Caco-2 (cell line): Measurements from ENCODE around the gene SKAP2. TPM values are rescaled to one million over a fixed set of nuclear protein-coding genes. Genes with fewer than 3 reads are reported as not detected.

Source experiments
- BruUV-seq: library from RNA; stranded (reverse); fragments of 400-500 nt; replicated peaks from 2 replicates; lab custom pipeline; 2021; lab: Mats Ljungman, UMichigan
- CTCF ChIA-PET: fragments of 300-600 bp; sonication (Branson Sonifier 250); formaldehyde crosslinking; loops from one replicate; lab custom pipeline; 2022; ENCODE audit warnings: antibody characterized with exemption; lab: Charles Lee
- POLR2A ChIA-PET: fragments of 300-600 bp; sonication (Branson Sonifier 250); formaldehyde crosslinking; loops from one replicate; lab custom pipeline; 2022; ENCODE audit warnings: antibody characterized with exemption; lab: Charles Lee
- DNase-seq, 2 experiments: peaks; one replicate each; pipeline versions ENCODE4 v3.0.0 to v3.0.0-alpha.2; 2020 to 2022
- H3K27me3 ChIP-seq: replicated peaks from 2 replicates; pipeline ENCODE4 v1.6.0; 2011; ENCODE audit warnings: low read length; ENCODE audit not compliant: control insufficient read depth, insufficient read depth
- H3K36me3 ChIP-seq: 2 replicates; pipeline ENCODE4 v1.5.1; 2011; ENCODE audit warnings: low read length; ENCODE audit not compliant: control insufficient read depth, insufficient read depth
- H3K4me1 ChIP-seq: fragments of 250-450 bp; sonication (Bioruptor Pico); 2 replicates; pipeline ENCODE4 v1.5.1; 2020; ENCODE audit warnings: mild to moderate bottlenecking
- H3K4me3 ChIP-seq: 2 replicates; pipeline ENCODE4 v1.5.1; 2011; ENCODE audit warnings: low read depth, mild to moderate bottlenecking, control low read depth, low read length
- H3K9me3 ChIP-seq: fragments of 250-450 bp; sonication (Bioruptor Pico); 2 replicates; pipeline ENCODE4 v1.5.1; 2020; ENCODE audit warnings: mild to moderate bottlenecking, moderate library complexity
- H3K27ac Mint-ChIP-seq: one replicate; pipeline ENCODE4 v1.8.0; 2022; ENCODE audit warnings: mixed read lengths; ENCODE audit not compliant: unreplicated experiment
- H3K27me3 Mint-ChIP-seq: one replicate; pipeline ENCODE4 v1.8.0; 2022; ENCODE audit warnings: mixed read lengths; ENCODE audit not compliant: insufficient read depth, unreplicated experiment
- H3K36me3 Mint-ChIP-seq: one replicate; pipeline ENCODE4 v1.8.0; 2022; ENCODE audit warnings: mild to moderate bottlenecking, mixed read lengths; ENCODE audit not compliant: insufficient read depth, unreplicated experiment
- H3K4me1 Mint-ChIP-seq: one replicate; pipeline ENCODE4 v1.8.0; 2022; ENCODE audit warnings: low read depth, mixed read lengths; ENCODE audit not compliant: unreplicated experiment
- H3K4me3 Mint-ChIP-seq: one replicate; pipeline ENCODE4 v1.8.0; 2022; ENCODE audit warnings: mild to moderate bottlenecking, moderate library complexity, mixed read lengths; ENCODE audit not compliant: unreplicated experiment
- H3K9me3 Mint-ChIP-seq: one replicate; pipeline ENCODE4 v1.8.0; 2022; ENCODE audit warnings: mixed read lengths; ENCODE audit not compliant: unreplicated experiment
- CTCF ChIP-seq, 2 experiments: fragments of 200-600 bp in 1 of 2; IDR thresholded peaks; 1 replicate in 1 of 2; 2 replicates in 1 of 2; pipeline versions ENCODE4 v1.5.1 to v1.8.0; 2011 to 2022; ENCODE audit warnings: antibody characterized with exemption in 1 of 2, control low read depth in 1 of 2, inconsistent platforms in 1 of 2, low read depth in 1 of 2, low read length in 1 of 2, mild to moderate bottlenecking in 1 of 2, moderate library complexity in 1 of 2; ENCODE audit not compliant: insufficient read depth in 1 of 2, severe bottlenecking in 1 of 2, unreplicated experiment in 1 of 2
- intact Hi-C: fragments of 100-400 bp; cut with micrococcal nuclease; formaldehyde crosslinking; loops from one replicate; pipeline ENCODE4 v1.10.0; 2022; ENCODE audit not compliant: unreplicated experiment
- total RNA-seq: library from RNA; stranded (reverse); gene quantifications from 2 replicates; pipeline ENCODE4 v1.2.3, GENCODE V29; 2022

The SKAP2 gene
- total RNA-seq, 1 experiment from 2014 or later, result 36.2 TPM

- Mint-ChIP-seq H3K4me1 (no peaks in the 10 kb centered on the region), H3K27ac (no peak overlapping the region), H3K27me3 (no peaks in the 10 kb centered on the region), H3K4me3 (no peak overlapping the region), H3K36me3 (no peaks in the 10 kb centered on the region), H3K9me3 (no peaks in the 10 kb centered on the region)
- POLR2A ChIA-PET, result no interaction called here
- TF ChIP-seq CTCF (IDR thresholded peaks at IDR 0.05; ENCODE audit: insufficient read depth in 1 of 2, low read depth in 1 of 2, low read length in 1 of 2, severe bottlenecking in 1 of 2, unreplicated experiment in 1 of 2), result no peak
- BruUV-seq, result no TSS peak
- CTCF ChIA-PET, result interaction anchor here (0.7 kb wide), 1 partner anchor 17 kb away, joined by 5 read pairs; no protein-coding TSS in a partner anchor
- DNase-seq, result no peak
- peaks cover 17% of the 10 kb centered on the region for H3K4me1 ChIP-seq
- no peaks in the 10 kb centered on the region for H3K27me3 ChIP-seq
- no peak overlapping the region for H3K4me3 ChIP-seq
- H3K36me3 ChIP-seq, result no peaks in the 10 kb centered on the region
- intact Hi-C loops, result no loop called here
- no peaks in the 10 kb centered on the region for H3K9me3 ChIP-seq
These were observed 165.6 kb downstream of the SKAP2 start for GRCh38 chr7:26698806-26699205.

GRCh38 chr7:26698194-26698593 is 166.2 kb downstream of the SKAP2 start:
- Mint-ChIP-seq H3K27ac (no peak overlapping the region), H3K9me3 (no peaks in the 10 kb centered on the region), H3K36me3 (no peaks in the 10 kb centered on the region), H3K4me3 (no peak overlapping the region), H3K27me3 (no peaks in the 10 kb centered on the region), H3K4me1 (no peaks in the 10 kb centered on the region)
- Histone ChIP-seq H3K36me3 (no peaks in the 10 kb centered on the region), H3K4me1 (peaks cover 17% of the 10 kb centered on the region), H3K9me3 (no peaks in the 10 kb centered on the region), H3K27me3 (no peaks in the 10 kb centered on the region), H3K4me3 (no peak overlapping the region)
- TF ChIP-seq CTCF (IDR thresholded peaks at IDR 0.05; ENCODE audit: insufficient read depth in 1 of 2, low read depth in 1 of 2, low read length in 1 of 2, severe bottlenecking in 1 of 2, unreplicated experiment in 1 of 2), result no peak
- intact Hi-C loops, result no loop called here
- no TSS peak for BruUV-seq
- ChIA-PET CTCF (interaction anchor here (0.7 kb wide), 1 partner anchor 17 kb away, joined by 5 read pairs; no protein-coding TSS in a partner anchor), POLR2A (no interaction called here)
- DNase-seq, result no peak

GRCh38 chr7:26696978-26697377 is 167.4 kb downstream of the SKAP2 start:
- Histone ChIP-seq H3K36me3 (no peaks in the 10 kb centered on the region), H3K9me3 (no peaks in the 10 kb centered on the region), H3K4me3 (no peak overlapping the region), H3K4me1 (peaks cover 17% of the 10 kb centered on the region), H3K27me3 (no peaks in the 10 kb centered on the region)
- Mint-ChIP-seq H3K9me3 (no peaks in the 10 kb centered on the region), H3K4me3 (no peak overlapping the region), H3K36me3 (no peaks in the 10 kb centered on the region), H3K27me3 (no peaks in the 10 kb centered on the region), H3K4me1 (peaks cover 4% of the 10 kb centered on the region), H3K27ac (no peak overlapping the region)
- no peak for TF ChIP-seq CTCF (IDR thresholded peaks at IDR 0.05; ENCODE audit: insufficient read depth in 1 of 2, low read depth in 1 of 2, low read length in 1 of 2, severe bottlenecking in 1 of 2, unreplicated experiment in 1 of 2)
- ChIA-PET CTCF (no interaction called here), POLR2A (no interaction called here)
- DNase-seq, result no peak
- intact Hi-C loops, result no loop called here
- no TSS peak for BruUV-seq
